ENCODE results near the gene PRRX1. TPM values are rescaled to one million over a fixed set of nuclear protein-coding genes. Genes with fewer than 3 reads are reported as not detected.

The PRRX1 gene
- total RNA-seq, 2 experiments from 2014 or later = not detected

GRCh38 chr1:170704256-170704655 is 40.3 kb downstream of the PRRX1 start:
- no peak for TF ChIP-seq CTCF (IDR thresholded peaks at IDR 0.05)
- Mint-ChIP-seq H3K27me3 (peaks cover 8% of the 10 kb centered on the region), H3K36me3 (ENCODE audit: low read depth) (no peaks in the 10 kb centered on the region), H3K4me3 (no peak overlapping the region), H3K9me3 (no peaks in the 10 kb centered on the region), H3K27ac (no peak overlapping the region), H3K4me1 (ENCODE audit: low read depth) (no peaks in the 10 kb centered on the region)
- ChIA-PET CTCF (no interaction called here), POLR2A (no interaction called here)
- intact Hi-C loops (cut with micrococcal nuclease) = no loop called here
- ATAC-seq (no peak), DNase-seq (no peak)

- H3K36me3 Mint-ChIP-seq (ENCODE audit: low read depth) = no peaks in the 10 kb centered on the region
- no peaks in the 10 kb centered on the region for H3K4me1 Mint-ChIP-seq (ENCODE audit: low read depth)
- no peaks in the 10 kb centered on the region for H3K9me3 Mint-ChIP-seq
- DNase-seq = no peak
- ATAC-seq = no peak
- TF ChIP-seq CTCF (IDR thresholded peaks at IDR 0.05) = no peak
- H3K4me3 Mint-ChIP-seq = no peak overlapping the region
- H3K27me3 Mint-ChIP-seq = peaks cover 5% of the 10 kb centered on the region
- CTCF ChIA-PET = no interaction called here
- intact Hi-C loops (cut with micrococcal nuclease) = no loop called here
- POLR2A ChIA-PET = no interaction called here
- no peak overlapping the region for H3K27ac Mint-ChIP-seq
Measured at GRCh38 chr1:170705981-170706380, 42.0 kb downstream of the PRRX1 start.

DNA sequence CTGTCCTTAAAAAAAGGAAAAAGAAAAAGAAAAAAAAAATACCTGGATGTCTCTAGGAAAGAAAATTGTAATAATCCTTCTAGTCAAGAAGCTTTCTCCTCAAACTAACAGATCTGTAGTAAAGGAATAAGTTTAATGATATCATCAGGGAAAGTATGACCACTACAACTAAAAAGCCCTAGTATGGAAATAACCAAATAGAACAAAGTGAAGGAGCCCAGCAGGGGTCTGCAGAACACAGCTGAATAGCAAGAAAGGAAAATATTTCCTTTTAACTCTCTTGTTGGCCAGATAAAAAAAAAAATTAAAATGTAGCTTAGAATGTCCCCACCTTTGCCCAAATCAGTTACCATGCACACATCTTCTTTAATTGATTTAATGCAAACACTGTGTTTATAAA is 43.2 kb downstream of the PRRX1 start:
- intact Hi-C loops (cut with micrococcal nuclease) = no loop called here
- ATAC-seq (no peak), DNase-seq (no peak)
- H3K36me3 Mint-ChIP-seq (ENCODE audit: low read depth) = no peaks in the 10 kb centered on the region
- H3K27me3 Mint-ChIP-seq = peaks cover 5% of the 10 kb centered on the region
- no peak overlapping the region for H3K4me3 Mint-ChIP-seq
- CTCF ChIA-PET = no interaction called here
- TF ChIP-seq CTCF (IDR thresholded peaks at IDR 0.05) = no peak
- H3K4me1 Mint-ChIP-seq (ENCODE audit: low read depth) = no peaks in the 10 kb centered on the region
- POLR2A ChIA-PET = no interaction called here
- H3K27ac Mint-ChIP-seq = no peak overlapping the region
- H3K9me3 Mint-ChIP-seq = no peaks in the 10 kb centered on the region

DNA sequence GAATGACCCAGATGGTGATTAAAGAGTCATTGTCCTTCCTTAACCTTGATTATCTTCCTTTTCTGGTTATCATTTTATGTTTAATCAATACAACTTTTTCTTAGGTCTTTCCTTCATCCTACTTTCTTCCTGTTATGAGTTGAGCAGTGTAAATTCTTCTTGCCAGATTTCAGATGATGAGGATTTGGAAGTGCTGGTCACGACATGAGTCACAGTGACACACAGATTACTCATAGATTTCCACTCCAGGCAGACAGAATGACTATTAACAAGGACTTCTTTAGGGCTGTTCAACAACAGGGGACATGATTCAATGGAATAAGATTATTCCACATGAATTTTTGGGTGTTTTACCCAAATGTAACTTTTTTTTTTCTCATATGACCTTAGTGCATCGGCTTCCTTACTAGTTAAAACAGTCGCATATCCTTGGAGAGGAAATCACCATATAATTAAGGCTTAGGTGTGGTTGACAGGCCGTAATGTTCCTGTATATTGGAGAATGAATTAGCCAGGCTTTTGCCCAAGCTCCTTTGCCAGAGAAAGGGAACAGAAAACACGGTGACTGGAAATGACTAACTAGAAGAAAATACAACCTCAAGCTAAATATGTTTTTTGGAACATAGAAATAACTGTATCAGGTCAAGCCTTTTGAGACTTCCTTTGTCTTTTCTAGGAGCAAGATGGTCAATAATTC is 44.2 kb downstream of the PRRX1 start:
- Mint-ChIP-seq H3K27me3 (peaks cover 5% of the 10 kb centered on the region), H3K9me3 (no peaks in the 10 kb centered on the region), H3K36me3 (ENCODE audit: low read depth) (no peaks in the 10 kb centered on the region), H3K4me3 (no peak overlapping the region), H3K27ac (no peak overlapping the region), H3K4me1 (ENCODE audit: low read depth) (no peaks in the 10 kb centered on the region)
- ChIA-PET CTCF (no interaction called here), POLR2A (no interaction called here)
- no peak for TF ChIP-seq CTCF (IDR thresholded peaks at IDR 0.05)
- intact Hi-C loops (cut with micrococcal nuclease) = no loop called here
- DNase-seq = no peak
- no peak for ATAC-seq

- DNase-seq (no peak), ATAC-seq (no peak)
- CTCF ChIA-PET = interaction anchor here (1.2 kb wide), 1 partner anchor 23 kb away, joined by 6 read pairs; no protein-coding TSS in a partner anchor
- no peak overlapping the region for H3K27ac Mint-ChIP-seq
- intact Hi-C loops (cut with micrococcal nuclease) = no loop called here
- no peaks in the 10 kb centered on the region for H3K4me1 Mint-ChIP-seq (ENCODE audit: low read depth)
- no peak for TF ChIP-seq CTCF (IDR thresholded peaks at IDR 0.05)
- H3K27me3 Mint-ChIP-seq = peaks cover 3% of the 10 kb centered on the region
- H3K9me3 Mint-ChIP-seq = no peaks in the 10 kb centered on the region
- H3K36me3 Mint-ChIP-seq (ENCODE audit: low read depth) = no peaks in the 10 kb centered on the region
- POLR2A ChIA-PET = no interaction called here
- no peak overlapping the region for H3K4me3 Mint-ChIP-seq
Measured at GRCh38 chr1:170711682-170712081, 47.8 kb downstream of the PRRX1 start.
